ENCODE data around the gene NRCAM.

- TF ChIP-seq POLR2A (IDR thresholded peaks at IDR 0.05; ENCODE audit: low read length) (no peak), GATA1 (IDR thresholded peaks at IDR 0.05; ENCODE audit: low read depth, low read length) (no peak)
Observed at GRCh38 chr7:108448584-108449505, 7.4 kb downstream of the NRCAM start.
